Pulmonary artery endothelial cell (primary cell): Measurements from ENCODE around the gene TBKBP1. TPM values are rescaled to one million over a fixed set of nuclear protein-coding genes. Genes with fewer than 3 reads are reported as not detected.

Source experiments
- DNase-seq: peaks from one replicate; pipeline ENCODE4 v3.0.0-alpha.2; 2011; ENCODE audit warnings: low read depth, low spot score
- total RNA-seq: library from RNA; depleted of rRNA; stranded (reverse); fragments of >200 nt; gene quantifications from 2 replicates; pipeline ENCODE4 v1.2.3, GENCODE V29; 2014

Gene TBKBP1
- total RNA-seq, 1 donor from 2014 or later: 10.4 TPM

DNA sequence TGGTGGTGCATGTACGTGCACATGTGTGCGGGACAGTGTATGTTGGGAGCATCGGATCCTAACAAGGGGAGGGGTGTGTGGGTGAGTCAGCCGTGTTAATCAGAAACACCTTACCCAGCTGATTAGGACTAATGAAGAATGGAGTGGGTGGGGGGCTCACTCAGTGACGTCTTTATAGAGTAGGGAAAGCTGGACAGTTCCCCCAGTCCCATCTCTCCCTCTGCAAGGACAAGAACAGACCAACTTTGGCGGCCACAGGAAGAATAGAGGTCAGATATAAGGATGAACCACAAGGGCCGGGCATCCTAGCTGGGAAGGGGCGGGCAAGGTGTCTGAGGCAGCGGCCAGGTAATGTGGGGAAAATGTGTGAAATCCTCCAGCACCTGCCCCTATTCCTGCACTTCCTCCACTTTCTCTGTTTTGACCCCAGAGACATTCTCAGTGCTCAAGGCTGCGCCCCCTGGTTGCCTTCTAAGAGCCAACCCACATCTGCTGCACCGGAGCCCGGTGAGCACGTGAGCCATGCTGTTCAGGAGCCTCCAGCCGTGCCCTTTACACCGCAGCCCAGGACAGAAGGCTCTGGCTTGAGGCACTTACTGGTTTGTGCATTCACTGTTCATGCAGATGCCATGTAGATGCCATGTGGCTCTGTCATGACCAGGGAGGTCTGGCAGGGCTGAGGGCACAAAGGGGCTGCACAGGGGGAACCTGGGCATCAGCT lies 20.2 kb downstream of the TBKBP1 start:
- DNase-seq: no peak

DNA sequence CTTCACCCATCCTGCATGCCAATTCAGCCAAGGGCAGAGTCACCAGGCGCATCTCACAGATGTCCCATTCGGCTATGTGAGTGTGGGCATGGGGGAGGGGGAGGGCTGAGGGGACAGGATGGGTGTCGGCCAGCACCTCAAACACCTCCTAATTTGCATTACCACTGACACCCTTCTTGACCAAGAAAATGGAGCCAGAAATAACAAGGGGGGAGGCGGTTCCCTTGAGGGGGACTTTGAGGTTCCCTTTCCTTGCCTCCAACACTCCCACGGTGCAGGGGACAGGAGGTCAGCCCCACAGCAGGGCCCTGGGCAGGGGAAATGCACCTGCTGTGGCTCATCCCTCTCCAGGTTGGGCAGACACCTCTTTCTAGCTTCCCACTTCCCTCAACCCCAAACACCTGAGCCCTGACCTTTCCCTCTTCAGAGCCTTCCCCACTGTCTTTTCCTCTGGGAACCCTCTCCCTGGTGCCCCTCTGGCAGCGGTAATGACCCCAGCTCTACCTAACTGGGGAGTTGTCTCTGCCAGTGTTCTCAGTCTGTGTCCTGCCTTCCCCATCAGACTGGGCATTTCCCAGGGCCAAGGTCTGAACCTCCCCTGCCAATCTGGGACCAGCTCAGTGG lies 20.9 kb downstream of the TBKBP1 start:
- no peak for DNase-seq

DNA sequence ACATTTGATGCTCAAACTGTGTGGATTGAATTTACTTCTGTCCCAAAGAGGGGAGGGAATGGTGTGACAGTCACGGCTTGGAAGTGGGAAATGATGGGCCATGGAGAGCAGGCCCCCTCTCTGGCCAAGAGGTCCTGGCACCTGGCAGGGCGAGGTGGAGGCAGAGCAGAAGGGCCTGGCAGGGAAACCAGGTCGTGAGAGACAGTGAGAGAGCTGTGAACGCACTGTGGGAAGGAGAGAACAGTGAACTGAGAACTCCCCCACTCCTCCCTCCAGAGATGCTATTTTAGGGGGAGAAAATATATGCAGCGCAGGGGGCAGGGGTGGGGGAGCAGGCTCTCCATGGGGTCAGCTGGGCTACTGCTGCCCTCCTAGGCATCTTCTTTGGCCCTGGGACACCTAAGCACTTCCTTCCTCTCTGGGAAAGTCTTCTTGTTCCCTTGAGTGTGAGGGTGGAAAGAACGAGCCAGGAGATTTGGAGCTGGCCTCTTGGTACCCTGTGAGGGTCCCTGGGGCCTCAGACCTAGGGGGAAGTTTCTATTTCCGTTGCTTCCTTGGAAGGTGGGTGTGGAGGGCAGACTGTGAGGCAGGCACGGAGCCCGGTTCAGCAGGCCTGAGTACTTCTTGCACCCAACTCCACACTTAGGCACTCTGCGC lies 21.8 kb downstream of the TBKBP1 start:
- DNase-seq: no peak

DNA sequence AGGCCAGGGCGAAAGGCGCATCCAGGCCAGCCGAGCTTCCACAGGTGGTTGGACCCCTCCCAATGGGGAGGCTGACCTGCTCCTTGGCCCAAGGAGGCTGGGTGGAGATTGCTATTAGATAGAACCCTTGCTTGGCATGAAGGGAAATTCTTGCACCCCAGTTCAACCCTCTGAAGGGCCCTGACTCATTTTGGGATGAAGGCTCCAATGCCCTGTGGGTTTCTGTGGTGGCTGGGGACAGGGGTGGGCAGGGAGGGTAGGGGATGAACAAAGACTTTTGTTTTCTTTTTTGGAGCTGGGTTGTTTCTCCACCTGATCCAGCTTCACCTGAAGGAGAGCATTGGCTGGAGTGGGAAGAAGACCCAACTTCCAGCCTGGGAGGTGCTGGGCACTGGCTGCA lies 22.4 kb downstream of the TBKBP1 start:
- no peak for DNase-seq

DNA sequence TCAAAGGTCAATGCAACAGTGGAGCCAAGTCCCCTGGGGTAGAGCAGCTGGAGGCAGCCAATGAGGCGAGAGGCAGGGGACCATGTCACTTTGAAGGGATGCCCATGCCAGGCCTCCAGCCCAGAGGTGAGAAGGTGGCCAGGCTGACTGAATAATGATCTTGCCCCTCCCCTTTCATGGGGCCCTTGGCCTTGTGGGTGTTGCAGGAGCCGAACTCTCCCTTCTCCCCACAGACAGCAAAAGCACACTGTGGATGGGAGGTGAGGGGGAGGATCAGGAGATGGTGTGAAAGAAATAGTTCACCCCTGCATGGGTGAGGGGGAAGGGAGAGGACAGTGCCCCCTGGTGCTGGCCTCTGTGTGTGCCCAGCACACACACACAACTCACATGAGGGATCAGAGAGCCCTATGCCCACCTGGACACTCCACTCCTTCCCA lies 23.3 kb downstream of the TBKBP1 start:
- no peak for DNase-seq

DNA sequence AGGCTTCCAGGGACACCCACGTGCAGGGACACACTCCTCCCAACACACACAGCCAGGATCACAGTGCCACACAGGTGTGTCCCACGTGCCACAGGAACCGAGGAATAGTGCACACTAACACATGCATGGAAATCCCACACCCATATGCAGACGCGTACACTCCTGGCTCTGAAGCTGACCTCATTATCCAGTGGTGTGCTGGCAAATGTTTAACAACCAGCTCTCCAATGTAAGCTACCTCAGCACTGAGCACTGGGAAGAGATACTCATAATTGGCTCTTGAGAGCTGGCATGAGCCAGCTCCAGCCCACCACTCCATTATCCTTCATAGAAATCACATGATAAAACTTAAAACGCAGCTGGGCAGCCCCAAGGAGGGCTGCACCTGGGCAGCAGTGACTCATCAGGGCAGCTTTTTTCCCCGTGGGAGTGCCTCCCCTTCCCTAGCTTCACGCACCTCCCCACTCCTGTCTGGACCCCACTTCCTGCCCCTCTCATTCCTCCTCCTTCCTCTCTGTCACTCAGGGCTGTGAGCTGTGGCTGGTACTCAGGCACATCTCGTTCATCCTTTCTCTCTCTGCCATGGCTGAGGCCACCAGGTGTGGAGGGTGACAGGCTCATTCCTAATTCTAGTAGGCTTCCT lies 24.1 kb downstream of the TBKBP1 start:
- no peak for DNase-seq

DNA sequence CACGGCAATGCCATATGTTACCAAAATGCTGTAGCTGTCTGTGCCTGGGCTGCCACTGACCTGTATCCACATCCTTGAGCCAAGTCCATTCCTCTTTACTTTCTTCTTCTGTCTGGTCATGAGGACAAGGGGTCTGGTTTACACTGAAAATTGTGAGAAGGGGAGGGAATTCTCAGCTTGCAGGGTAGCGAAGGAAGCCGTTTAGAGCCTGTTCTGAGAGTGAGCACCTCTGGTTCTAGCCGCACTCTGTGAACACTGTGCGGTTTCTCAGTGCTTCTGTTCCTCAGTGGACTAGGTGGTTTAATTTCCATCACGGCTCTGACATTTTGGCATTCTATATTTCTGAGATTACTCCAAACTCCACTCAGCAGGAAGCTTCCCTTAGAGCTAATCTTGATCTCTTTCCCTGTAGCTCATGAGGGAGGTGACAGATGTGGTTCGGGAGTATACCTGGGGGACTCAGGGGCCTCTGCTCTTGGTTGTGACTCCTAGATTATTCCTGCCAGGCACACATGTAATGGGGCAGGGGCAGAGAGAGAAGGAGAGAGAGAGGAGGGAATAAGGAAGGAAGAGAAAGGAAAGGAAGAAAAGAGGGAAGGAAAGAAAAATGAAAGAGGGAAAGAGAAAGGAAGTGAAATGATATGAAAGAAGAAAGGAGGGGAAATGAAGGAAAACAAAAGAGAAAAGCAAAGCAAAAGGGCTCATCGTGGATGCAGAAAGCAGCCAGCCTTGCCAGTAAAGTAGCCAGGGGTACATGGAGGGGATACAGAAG lies 24.9 kb downstream of the TBKBP1 start:
- no peak for DNase-seq

DNA sequence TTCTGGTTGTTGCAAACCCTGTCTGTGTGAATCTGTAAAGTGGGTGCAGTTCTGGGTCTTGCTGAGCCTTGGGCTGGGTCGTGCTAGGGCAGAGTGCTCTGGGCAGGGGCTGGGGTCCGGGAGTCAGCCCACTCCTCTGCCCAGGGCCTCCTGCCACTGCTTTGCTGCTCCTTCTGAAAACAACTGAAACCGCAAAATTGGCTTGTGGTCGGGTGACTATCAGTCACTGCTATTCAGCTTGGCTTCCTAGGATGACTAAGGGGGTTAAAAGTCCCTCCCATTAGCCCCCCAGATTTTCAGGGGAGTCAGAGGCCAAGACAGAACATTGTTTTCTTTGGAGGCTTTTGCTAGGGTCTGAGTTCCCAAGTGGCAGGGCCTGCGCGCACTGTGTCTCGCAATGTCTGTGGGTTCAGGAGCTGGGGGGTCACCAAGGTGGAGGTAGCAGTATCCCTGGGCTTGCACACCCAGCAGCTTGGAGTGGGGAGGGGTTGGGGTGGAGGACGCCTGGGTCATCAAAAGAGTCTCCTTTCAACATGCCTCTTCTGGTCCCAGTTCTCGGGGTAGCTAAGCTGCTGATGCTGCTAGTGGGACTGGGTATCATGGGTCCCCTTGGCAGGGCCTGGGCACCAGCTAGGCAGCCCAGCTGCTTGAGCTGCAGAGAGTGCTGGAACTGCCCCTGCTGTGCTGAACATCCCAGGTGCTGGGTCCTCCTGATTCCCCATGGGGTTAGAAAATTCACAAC lies 25.6 kb downstream of the TBKBP1 start:
- DNase-seq: no peak

DNA sequence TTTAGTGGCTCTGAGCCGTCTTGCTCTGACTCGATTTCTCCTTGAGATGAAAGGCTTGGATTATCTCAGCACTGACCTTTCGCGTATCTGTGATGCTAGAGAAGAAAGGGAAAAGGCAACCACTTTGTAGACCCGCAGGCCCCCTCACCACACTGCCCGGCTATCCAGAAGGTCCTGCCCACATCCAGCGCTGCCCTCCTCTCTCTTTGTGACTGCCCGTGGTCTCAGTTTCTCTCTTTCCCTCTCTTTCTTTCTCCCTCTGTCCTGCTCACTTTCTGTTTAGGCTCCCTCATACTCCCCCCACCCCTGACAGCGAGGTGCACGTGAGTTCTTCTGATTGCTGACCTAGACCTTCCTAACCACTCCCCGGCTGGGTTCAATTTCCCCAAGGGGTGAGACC lies 26.2 kb downstream of the TBKBP1 start:
- DNase-seq: no peak

DNA sequence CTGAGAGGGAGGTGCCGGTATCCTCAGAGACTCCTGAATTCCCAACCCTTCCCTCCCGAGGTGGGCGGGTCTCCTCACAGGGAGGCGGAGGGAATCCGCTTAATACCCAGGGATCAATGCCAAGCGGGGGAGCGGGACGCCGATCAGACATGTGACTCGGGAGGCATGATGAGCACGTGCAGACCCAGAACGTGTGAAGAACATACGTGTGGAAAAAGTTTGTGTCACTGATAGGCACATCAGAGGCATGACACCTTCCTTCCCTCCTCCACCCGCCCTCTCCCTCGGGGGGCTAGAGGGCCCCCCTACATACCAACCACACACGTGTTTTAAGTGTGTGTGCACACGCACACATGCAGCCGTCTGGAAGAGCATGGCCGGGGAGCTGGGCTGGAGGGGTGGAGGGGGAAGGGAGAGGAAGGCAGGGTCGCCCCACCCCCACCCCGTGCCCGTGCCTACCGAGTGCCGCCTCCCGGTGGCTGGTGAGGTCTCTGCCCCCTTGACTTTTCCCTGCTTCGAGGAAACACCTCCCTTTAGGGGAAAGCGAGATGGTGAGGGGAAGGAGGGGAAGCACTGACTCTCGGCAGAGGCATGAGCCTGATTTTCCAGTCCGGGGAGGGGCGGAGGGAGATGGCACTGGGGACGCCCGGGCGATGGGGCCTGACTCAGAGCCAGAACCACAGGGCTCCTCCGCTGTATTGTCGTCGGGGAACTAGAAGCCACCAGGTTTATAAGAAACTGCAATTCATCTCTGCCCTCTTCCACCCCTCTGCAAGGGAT lies 27.0 kb downstream of the TBKBP1 start:
- no peak for DNase-seq

DNA sequence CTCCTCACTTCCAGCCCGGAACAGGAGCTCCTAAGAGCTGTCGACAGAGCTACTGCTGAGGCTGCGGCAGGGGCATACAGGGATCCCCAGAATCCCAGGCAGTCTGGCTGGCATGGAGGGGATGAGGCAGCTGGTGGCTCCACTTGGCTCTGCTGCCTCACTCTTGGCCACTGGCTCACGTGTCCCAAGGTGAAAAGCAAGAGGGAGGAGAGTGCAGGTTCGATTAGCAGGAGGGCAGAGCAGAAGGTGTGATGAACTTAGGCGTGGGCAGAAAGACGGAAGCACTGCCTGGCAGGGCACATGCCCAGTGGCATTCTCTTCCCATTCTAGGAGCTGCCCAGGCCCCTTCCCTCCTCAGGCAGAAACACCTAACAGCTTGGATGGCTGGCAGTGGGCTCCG lies 27.8 kb downstream of the TBKBP1 start:
- DNase-seq: no peak

DNA sequence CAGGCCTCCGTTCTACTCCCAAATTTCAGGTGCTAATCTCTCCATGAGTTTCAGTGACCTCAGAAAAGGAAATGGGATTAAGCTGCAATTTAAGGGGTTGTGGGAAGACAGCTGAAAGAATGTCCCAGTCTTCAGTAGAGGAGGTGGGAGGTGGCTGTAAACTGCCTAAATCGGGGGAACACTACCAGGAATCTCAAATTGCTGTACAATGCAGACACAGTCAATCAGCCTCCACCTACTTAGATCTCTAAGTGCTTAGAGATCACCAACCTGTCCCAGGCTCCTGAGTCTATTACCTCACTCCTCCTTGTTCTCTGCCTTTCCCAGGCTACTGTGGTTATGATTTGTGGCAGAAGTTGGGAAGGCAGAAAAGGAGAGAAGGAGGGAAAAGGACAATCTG lies 30.7 kb downstream of the TBKBP1 start:
- no peak for DNase-seq

DNA sequence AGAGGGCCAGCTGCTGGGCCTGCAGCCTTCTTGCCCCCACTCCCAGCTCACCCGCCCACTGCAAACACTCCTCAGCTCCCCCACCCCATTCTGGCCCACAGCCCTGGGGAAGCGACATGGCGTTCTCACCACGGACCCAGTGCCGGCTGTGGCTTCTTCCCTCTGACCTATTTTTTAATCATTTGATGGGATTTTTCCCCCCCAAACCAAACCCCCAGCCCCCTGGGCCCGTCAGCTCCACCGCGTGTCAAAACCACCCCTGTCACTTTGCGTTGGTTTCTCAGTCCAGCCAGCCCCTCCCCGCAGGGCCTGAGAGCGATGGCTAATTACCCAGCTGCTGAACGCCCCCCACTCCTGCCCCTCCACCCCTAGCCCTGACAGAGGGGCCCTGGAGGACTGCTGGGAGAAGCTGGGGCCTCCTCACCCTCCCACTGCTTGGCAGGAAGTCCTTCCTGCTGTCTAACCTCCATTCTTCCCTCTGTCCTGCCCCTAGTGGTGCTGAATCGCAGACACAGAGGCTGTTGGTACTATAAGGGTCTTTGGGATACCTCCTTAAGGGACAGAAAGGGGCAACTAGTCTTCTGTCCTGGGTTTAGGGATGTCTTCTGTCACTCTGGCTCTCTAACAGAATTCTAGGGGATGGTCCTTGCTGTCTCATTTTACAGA lies 31.6 kb downstream of the TBKBP1 start:
- no peak for DNase-seq

DNA sequence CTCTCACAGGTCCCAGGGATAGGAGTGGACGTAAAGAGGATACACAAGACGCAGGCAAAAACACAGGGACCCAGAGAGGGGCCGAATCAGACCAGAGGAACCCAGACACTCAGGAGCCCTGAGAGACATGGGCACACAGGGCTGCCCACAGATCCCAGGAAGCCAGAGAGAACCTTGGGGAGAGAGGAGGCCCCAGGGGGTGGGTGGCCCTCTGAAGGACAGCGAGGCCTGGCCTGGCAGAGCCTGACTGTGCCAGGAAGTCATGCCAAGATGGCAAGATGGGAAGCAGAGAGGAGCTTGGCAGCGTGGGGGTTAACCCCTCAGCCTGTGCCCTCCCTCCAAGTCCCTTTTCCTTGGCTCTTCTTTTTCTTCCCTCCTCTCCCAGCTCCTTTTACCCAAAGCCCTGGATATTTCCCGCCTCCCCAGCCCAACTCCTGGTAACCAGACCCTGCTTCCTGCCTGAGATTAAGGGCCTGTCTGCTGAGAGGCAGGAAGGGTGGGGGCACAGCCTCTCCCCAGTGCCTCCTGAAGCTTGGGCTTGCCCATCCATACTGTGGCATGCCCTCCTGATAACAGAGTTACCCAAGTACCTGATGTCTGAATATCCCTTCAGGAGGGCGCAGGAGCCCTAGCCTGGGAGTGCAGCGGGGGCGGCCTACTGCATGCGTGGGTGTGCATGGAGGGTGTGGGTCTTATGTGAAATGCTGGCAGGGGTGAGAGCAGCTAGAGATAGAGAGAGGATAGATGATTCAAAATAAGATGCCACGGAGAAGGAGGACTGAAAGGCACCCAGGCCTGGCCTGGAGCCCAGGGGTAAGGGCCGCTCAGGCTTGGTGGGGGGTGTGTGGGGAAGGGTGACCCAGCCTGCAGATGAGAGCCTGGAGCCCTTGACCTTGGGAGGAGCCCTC lies 33.1 kb downstream of the TBKBP1 start:
- no peak for DNase-seq

DNA sequence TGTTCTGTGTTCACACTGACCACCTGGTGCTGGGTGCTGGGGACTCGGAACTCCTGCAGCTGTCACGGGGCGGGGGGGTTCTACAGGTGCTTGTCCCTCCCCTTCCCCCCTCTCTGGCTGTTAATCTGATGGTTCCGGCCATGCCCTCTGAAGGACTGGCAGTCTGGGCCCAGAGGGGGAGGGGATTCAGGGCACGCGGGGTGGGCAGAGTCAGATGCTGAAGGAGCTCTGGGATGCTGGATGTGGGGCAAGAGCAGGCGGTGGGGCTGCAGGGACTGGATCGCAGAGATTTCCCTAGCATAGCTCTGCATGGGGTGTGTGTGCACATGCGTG lies 33.7 kb downstream of the TBKBP1 start:
- DNase-seq: no peak

DNA sequence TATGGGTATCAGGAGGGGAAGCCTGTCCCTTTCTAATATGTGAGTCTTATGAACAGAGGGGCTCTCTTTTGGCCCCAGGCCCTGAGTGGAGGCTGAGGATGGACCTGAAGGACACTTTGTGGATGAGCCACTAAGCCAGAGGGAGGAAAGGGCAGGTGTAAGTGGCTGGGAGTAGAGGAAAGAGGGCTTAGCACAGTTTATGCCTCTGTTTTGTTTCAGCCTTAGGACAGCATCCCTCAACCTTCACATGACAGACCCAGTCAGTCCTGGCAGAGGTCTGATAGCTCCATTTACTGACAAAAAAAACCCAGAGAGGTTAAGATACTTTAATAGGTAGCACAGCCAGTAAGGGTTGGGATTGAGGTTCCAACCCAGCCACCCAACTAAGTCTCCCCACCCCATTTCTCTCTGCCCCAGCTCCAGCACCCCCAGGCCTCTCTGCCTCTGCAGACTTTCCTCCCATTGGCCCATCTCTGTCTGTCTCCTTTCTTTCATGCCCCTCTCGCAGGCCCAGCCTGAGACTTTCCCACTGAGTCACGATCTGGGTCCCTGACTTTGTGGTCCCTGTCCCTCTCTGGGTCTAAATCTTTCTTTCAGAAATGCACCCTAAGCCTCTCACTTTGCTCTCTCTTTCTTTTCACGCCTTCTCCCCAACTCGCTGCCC lies 34.4 kb downstream of the TBKBP1 start:
- DNase-seq: no peak

DNA sequence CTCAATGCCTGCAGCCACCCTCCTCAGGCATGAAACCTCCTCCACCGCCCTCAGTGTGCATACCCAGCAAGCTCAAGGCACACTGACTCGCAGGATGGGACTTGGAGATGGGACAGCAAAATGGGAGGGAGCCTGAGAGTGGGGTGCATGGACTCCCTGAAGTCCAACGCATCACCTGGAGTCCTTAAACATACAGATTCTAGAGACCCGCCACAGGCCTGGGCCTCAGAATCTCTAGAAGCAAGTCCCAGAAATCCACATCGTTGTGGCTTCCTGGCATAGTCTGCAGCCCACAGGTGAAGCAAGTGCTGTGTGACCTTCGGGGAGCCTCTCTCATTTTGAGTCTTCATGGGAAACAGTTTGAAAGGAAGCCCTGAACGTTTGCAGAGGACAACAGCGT lies 35.5 kb downstream of the TBKBP1 start:
- no peak for DNase-seq

DNA sequence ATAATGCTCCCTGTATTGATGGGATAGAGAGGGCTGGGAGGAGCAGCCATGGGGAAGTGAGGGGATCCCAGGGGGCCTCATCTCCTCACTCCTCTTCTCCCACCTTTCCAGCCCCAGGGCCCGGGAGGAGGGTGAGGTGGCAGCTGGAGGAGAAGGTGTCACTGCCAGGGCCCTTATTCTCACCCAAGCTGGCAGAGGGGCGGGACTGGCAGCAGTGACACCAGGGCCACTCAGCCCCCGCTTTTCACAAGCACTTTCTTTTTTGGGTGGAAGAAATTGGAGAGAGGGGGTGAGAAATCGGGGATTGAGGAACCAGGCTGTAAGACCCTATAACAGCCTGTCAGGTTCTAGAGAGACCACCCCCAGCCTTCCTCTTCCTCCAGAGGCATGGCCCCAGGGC lies 36.7 kb downstream of the TBKBP1 start:
- DNase-seq: no peak
